Left lobe of liver (tissue), 2 donors: ENCODE measurements around the gene NPEPL1. TPM values are rescaled to one million over a fixed set of nuclear protein-coding genes. Genes with fewer than 3 reads are reported as not detected.
"Not testable (repeated sequence)": the region's sequence is repeated elsewhere in the genome, so short reads cannot be mapped to it uniquely, and the experiment has no call there.

ENCODE experiments used
- ATAC-seq: fragments of 200-7000 bp; cut with Tn5 transposase; one replicate; pipeline ENCODE4 v1.9.1; 2020; ENCODE audit warnings: mild to moderate bottlenecking, moderate library complexity
- DNase-seq: peaks from one replicate; pipeline ENCODE4 v3.0.0-alpha.2; 2020; ENCODE audit warnings: low spot score
- total RNA-seq: library from RNA; stranded (reverse); gene quantifications from one replicate; pipeline ENCODE4 v1.2.1, GENCODE V29; 2021
- donor health status: DM: no; HTN: no; CAD: no; lungs with moderate emphysema.
- donor health status: DM: no; HTN: yes; CAD: no.

Gene NPEPL1
- total RNA-seq, 1 donor from 2014 or later: 12.8 TPM

DNA sequence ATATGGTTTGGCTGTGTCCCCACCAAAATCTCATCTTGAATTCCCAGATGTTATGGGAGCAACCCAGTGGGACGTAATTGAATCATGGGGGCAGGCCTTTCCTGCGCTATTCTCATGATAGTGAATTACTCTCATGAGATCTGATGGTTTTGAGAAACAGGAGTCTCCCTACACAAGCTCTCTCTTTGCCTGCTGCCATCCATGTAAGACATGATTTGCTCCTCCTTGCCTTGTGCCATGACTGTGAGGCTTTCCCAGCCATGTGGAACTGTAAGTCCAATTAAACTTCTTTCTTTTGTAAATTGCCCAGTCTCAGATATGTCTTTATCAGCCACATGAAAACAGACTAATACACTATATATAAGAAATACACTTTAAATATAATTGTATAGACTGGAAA, 33.6 kb downstream of the NPEPL1 start:
- DNase-seq, ATAC-seq: not testable (repeated sequence)

DNA sequence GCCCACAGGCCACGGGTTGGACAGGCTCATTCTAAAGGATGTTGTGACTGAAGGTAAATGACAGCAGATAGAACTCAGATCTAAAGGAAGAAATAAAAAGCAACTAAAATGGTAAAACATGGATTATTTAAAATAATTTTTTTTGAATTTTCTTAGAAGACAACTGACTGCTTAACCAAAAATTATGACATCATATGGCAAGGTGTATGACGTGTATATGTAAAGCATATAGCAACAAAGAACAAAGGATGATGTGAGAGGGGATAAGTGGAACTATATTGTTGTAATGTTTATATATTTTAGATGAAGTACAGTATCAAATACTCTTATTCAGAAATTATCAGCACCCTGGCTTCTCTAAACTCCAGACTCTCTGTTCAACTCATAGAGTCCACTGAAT, 38.6 kb downstream of the NPEPL1 start:
- no peak for ATAC-seq

DNA sequence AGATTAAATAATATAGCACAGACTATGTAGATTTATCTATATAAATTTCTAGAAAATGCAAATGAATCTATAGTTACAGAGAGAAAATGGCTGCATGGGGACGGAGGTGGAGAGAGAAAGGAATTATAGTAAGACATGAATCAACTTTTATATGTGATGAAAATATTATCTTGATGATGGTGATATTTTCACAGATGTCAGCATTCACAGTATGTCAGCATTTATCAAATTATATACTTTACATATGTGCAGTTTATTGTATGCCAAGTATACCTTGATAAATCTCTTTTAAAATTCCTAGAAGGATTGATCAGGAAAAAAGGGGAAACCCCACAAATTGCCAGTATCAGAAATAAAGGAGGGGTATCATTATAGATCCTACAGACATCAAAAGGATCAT, 44.6 kb downstream of the NPEPL1 start:
- DNase-seq: no peak
- no peak for ATAC-seq

More for the DNA sequence above, 38.6 kb downstream of the NPEPL1 start:
- no peak for DNase-seq

DNA sequence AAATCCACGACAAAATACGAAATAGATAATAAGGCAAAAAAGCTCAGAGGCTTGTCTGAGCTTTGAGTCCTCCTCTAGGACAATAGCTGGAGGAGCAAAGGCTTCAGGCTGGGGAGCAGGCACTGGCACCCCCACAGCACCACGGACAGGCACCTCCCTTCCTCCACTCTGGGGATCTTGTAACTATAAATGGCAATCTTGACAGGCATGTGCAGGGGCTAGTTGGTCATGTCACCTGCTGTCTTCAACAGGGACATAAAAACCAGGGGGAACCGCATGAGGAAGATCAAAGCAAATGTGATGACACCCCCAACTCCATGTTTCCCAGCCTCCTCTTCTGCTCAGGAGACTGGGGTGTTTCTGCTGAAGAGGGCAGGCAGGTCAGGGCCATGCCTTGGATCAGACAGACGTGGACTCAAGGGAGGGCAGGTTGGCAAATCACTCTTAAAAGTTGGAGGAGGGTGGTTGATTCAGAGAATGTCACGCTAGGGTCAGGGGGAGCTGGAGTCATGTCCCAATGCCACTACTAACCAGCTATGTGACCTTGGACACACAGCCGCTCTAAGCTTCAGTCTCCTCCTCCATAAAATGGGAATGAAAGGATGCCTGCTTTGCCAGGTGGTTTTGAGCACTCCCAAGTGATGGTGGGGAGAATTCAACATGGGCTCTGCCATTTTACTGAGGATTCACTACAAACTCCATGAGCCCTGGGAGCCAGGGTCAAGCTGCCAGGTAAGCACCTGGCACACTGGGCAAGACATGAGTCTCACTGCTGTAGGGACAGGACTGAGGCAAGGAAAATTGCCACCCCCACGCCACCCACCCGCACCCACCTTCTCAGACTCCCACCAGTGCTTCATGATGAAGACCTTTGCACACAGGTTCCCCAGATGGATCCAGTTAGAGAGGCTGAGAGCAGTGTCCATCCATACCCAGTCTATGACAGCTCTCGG, 48.0 kb downstream of the NPEPL1 start:
- ATAC-seq (no peak), DNase-seq (peak; percentile 8)

DNA sequence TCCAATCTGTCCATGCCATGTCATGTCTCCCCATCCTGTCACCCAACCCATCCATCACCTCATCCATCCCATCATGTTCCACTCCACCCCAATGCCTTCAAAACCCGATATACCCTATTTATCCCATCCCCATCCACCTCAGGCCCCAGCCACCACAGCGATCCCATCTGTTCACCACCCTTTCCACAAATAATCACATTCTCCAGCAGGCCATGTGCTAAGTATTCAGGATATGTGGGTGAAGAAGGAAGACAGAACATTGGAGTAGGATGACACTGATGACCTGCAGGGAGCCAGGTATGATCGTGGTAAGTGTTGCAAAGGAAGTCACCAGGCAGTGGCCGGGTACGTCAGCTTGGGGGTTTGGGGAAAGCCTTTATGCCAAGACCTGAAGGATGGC, 48.8 kb downstream of the NPEPL1 start:
- DNase-seq (peak; percentile 12), ATAC-seq (no peak)

DNA sequence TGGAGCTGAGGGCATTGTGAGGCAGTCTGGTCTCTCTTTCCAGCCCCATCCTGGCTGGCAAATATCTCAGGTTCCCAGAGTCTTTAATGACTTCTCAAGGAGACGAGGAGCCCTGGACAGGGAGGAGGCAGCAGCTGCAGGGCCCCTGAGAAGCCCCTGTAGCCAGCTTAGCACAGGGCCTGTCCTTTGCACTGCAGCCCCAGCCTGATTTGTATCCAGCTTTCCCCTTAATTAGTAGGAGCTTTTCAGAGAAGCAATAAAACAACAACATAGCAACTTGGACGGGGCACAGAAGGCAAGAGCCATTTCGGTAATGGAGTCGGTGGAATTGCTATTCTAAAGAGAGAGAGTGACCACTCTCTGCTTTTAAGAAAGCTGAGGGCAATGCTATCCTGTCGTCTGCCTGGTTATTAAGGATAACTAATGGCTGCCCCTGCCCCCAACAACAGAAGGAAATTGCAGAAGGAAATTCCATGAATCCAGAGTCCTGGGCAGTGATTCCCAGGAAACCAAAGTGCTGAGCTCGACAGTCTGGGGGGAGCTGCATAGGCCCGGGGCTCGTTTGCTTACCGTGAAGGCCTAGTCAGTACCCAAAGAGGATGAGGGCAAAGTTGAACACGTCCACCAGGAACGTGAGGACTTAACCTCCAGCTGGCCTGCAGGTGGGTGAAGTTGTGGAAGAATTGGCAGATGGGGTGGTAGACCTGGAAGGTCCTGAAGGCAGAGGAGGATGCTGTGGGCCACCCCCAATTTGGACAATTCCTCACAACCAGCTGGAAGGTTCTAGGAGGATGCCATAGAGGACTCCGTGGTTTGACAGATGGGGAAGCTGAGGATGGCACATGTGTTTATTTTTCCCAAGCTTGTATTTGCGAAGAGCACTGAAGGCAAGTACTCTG, 50.3 kb downstream of the NPEPL1 start:
- peak; percentile 41 for DNase-seq
- peak; percentile 43 for ATAC-seq

DNA sequence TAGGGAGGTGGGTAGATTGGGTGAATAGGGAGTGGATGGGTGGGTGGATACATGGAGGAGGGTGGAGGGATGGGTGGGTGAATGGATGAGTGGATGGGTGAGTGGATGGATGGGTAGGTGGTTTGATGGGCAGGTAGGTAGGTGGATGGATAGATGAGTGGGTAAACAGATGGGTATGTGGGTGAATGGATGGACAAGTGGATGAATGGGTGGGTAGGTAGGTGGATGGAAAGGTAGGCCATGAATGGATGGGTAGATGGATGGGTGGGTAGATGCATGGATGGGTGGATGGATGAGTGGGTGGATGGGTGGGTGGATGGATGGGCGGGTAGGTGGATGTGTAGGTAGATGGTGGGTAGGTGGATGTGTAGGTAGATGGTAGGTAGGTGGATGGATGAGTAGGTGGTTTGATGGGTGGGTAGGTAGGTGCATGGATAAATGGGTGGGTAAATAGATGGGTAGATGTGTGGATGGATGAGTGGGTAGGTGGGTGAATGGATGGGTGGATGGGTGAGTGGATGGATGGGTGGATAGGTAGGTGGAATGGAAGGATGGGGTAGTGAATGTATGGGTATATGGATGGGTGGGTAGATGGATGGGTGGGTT, 51.4 kb downstream of the NPEPL1 start:
- peak; percentile 19 for DNase-seq
- ATAC-seq: no peak

DNA sequence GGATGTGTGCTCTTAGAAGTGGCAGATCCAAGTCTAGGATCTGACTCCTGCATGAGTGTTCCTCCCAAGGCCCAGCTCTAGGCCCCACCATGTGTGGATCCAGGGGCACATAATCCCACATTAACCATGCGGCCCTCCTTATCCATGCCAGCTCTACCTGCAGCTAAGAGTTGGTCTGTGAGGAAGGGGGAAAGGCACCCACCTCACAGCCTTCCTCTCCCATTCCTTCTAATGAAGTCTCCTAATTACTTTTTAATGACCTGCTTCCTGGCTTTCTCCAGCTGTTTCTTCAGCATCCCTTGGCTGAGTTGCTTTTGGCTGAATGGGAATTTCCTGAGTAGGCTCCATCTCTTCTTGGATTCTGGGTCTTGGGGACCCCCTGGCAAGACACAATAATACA, 52.2 kb downstream of the NPEPL1 start:
- ATAC-seq (no peak), DNase-seq (no peak)

DNA sequence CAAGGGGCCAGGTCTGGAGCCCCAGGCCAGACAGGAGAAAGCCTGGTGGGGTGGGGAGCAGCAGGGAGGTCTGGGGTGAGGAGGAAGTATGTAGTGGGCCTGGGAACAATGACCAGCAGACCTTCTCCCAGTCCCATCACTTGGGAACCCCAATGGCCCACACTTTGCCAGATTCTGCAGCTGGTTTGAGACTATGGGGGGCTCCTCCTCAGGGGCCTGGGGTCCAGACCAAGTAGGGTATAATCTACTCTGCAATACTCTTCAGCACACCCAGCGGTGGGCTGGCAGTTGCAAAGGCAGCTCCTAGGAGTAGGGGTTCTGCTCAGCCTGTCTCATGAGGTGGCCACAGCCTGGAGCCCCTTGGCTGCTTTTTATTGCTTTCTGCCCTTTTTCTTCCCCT, 52.8 kb downstream of the NPEPL1 start:
- no peak for ATAC-seq
- peak; percentile 32 for DNase-seq

DNA sequence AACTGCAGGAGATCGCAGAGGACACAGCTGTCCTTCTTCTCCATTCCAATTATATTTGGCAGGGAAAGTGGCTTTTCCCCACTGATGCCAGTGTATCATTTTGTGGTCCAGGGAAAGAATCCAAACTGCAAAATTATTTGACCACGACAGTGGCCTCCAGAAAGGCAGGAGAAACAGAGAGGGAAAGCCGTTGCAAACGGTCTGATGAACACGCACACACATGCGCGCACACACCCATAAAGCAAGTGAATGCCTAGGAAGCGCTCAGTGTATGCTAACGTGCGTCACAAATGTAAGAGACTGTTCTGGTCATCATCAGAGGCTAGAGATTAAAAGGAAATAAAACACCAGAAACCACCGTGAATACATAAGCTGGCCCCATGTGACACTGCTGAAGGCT, 54.0 kb downstream of the NPEPL1 start:
- DNase-seq (peak; percentile 37), ATAC-seq (no peak)

DNA sequence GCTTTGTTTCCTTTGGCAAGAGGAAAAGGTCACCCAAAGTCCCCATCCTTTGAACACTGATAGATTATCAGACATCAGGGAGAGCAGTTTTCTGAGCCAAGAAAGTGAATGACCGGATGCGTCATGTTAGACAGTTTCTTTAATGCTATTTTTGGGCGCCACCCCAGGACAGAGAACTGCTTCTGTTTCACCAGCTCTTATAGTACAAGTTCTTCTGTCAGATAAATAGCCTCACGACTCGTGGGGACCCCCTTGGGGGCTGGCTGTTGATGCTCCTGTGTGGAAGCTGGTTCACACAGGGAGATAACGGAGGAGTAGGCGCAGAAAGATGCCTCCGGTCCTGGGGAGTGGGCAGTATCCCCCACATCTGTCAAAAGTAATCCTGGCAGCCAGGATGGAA, 54.6 kb downstream of the NPEPL1 start:
- peak; percentile 41 for ATAC-seq
- peak; percentile 31 for DNase-seq

DNA sequence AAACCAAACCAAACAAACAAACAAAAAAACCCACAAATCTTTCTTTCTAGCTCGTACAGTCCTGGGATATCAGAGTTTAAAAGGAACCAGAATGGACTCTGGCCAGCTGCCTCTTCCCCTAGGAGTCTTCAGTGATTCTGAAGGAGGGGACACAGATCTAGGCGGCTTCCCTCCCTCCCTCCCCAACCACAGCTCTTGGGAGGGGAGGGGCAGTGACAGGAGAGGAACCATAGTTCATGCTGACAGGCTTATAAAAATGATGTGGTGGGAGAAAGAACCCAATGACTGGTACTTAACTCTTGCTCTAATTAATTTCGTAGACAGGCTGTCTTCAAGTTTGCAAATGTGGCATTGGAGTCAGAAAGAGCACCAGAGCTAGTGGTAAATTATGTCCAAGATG, 56.0 kb downstream of the NPEPL1 start:
- DNase-seq (no peak), ATAC-seq (no peak)

DNA sequence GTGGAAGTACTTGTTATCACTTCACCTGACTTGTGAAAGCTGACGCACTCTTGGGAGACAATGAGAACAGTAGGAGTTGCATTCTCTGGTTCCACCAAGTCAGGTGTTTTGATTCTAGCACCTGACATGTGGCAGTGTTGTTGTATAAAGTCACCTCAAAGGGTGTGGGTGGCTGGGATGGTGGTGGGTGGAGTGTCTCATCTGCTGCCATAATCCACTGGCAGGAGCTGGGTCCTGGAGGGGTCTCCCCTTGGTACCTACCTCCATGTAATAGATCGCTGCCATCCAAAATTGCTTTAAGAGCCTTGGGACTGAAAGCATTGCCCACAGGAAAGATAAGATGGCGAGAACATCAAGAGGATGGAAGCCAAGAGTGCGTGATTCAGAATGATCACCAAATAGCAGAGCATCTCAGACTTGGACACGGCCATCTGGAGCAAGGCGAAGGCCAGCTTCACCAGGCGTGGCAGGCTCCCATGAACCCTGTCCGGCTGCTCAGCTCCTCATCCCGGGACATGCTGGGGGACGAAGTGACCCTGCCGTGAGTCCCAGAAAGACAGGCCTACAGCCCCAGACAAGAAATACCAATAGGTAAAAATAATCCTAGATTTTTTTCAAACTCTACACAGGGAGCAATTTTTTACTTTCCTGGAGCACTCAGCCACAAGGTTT, 56.6 kb downstream of the NPEPL1 start:
- no peak for ATAC-seq
- DNase-seq: peak; percentile 26

DNA sequence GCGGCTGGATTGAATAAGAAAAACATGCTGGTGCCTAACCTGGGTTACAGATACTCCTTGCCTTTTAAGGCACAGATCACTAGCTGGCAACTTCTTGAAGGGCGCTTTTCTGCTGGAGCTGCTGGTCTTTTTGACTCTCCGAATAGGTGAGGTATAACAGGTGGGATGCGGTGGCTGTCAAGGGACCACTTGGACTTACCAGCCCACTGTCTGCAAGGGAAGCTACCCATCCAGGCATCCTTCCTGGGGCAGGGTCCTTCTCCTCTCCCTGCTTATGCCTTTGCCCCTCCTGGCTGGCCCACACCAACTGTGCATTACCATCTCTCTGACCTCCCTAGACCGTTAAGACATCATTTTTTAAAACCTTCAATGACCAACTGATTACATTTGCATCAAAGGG, 57.4 kb downstream of the NPEPL1 start:
- DNase-seq: no peak
- no peak for ATAC-seq

DNA sequence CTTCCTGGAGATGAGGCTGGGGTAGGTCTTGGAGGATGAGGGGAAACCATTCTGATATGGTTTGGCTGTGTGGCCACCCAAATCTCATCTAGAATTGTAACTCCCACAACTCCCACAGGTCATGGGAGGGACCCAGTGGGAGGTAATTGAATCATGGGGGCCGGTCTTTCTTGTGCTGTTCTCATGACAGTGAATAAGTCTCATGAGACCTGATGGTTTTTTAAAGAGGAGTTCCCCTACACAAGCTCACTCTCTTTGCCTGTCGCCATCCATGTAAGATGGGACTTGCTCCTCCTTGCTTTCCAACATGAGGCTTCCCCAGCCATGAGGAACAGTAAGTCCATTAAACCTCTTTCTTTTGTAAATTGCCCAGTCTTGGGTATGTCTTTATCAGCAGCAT, 58.1 kb downstream of the NPEPL1 start:
- not testable (repeated sequence) for DNase-seq, ATAC-seq

DNA sequence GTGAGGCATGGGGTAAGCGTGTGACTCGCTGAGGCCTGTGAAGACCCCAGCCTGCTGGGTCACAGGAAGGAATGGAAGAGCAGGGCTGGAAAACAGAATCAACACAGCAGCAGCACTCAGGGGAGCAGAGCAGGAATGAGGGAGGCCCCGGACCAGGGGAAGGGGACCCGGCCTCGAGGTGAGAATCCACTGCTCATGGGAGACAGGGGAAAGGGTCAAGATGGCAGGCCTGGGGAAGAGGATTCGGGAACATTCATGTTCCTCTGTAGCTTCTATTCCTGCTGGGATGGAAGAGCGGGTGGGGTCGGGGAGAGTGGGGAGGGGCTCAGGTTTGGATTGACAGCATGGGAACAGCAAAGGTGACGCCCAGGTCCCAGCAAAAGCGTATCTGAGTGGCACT, 59.4 kb downstream of the NPEPL1 start:
- peak; percentile 32 for DNase-seq

DNA sequence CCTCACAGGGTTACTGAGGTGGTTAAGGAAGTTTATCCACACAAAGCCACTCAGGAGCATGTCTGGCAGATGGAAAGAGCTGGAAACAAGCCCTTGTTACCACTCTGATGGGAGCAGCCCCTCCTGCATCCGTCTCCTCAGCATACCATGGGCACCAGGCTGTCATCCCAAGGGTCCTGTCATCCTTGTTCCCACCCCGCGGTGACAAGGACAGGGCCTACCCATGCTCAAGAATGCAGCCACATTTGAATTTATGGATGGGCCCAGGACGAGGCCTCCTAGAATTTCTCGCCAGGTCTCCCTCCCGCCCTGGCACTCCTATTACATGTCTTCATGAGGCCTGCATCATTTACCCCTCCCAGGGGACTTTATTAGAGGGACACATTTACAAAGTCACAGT, 60.0 kb downstream of the NPEPL1 start:
- DNase-seq (no peak), ATAC-seq (no peak)

More for the DNA sequence above, 59.4 kb downstream of the NPEPL1 start:
- no peak for ATAC-seq

DNA sequence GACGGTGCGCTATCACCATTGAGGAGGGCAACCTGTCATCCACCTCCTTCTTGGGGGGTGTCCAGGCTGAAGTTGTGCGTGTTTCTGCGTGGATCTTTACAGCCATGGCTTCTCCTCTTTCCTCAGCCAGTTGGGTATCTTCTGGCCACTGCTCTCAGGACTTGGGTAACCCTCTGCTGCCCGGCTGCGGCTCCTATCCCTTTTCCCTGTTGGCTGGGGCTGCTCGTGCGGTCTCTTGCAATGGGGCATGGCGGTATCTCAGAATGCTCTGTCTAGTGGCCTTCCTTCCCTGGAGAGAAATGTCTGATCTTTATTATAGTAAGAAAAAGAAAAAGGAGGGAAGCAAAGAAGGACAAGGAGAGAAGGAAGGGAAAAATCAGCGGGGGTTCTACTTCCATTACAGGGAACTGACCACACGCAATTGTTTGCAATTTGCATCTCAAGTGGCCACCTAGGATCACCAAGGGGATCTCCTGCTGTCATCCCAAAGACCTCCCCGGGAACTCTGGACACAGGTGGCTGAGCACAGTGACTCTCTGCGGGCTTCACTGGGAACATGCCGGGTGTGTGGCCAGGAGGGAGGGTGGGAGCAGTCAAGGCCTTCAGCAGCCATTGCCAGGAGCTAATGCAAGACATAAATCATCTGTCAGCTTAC, 60.8 kb downstream of the NPEPL1 start:
- DNase-seq (peak; percentile 24), ATAC-seq (no peak)

DNA sequence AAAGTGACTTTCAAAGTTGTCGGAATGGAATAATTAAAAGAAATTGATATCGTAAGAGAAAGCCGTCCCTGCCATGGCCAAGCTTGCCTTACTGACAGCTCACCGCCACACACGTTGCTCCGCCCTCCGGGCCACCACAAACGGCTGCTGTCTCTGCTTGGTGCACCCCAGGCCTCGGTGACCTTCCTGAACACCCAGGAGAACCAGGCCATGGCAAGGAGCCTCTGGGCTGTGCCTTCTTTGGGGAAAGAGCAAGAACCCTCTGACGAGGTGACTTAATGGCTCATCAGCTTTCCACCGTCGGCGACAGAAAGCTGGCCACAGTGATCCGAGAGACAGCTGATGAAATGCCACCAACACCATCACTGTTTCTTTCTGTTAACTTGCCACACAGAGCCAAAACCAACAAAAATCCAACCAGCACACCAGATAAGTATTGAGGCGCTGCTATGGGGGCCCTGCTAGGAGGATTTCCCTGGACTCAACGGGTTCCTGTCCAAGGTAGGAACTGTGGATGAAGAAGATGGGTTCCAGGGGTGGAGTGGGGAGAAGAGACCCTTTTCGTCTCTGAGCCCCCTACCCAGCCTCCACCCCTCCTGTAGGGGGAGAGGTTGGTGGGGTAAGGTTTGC, 61.4 kb downstream of the NPEPL1 start:
- DNase-seq: peak; percentile 24
- no peak for ATAC-seq

DNA sequence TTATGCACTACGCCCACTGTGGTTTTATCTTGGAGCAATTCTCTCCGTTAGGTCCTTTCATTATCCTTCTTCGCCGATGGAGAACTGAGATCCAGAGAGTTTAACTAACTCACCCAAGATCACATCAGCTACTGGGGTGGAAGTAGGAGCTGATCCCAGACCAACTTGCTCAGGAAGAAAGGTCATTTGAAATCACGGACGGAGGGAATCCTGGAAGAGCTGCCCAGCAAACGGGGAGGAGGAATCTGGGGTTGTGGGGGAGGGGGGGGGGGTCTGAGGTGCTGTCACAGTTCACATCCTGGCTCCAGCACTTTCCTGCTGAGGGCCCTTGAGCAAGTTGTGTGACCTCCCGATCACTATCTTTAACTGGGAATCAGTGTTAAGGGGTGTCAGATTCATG, 62.0 kb downstream of the NPEPL1 start:
- no peak for ATAC-seq
- no peak for DNase-seq
